Effector memory CD4-positive, alpha-beta T cell (primary cell): ENCODE measurements around the gene ZC3H4.
A peak's percentile ranks its signal among the peaks of the same experiment; 100 is the strongest.
"Not testable (repeated sequence)": the region's sequence is repeated elsewhere in the genome, so short reads cannot be mapped to it uniquely, and the experiment has no call there.

Experiments used
- DNase-seq, 3 donors: peaks; one replicate each; pipeline ENCODE4 v3.0.0-alpha.2; 2020
- H3K27ac ChIP-seq: 2 replicates; pipeline ENCODE4 v1.7.0; 2013; ENCODE audit warnings: mild to moderate bottlenecking, low read length, moderate library complexity; ENCODE audit not compliant: insufficient read depth, poor library complexity, severe bottlenecking
- H3K27me3 ChIP-seq: replicated peaks from 2 replicates; pipeline ENCODE4 v1.7.0; 2013; ENCODE audit warnings: mild to moderate bottlenecking, low read length; ENCODE audit not compliant: insufficient read depth, control insufficient read depth, poor library complexity, severe bottlenecking
- H3K36me3 ChIP-seq: 2 replicates; pipeline ENCODE4 v1.7.0; 2013; ENCODE audit warnings: mild to moderate bottlenecking, low read length, moderate library complexity; ENCODE audit not compliant: control insufficient read depth, insufficient read depth
- H3K4me1 ChIP-seq: 2 replicates; pipeline ENCODE4 v1.7.0; 2013; ENCODE audit warnings: low read length, mild to moderate bottlenecking; ENCODE audit not compliant: control insufficient read depth, insufficient read depth, poor library complexity, severe bottlenecking
- H3K4me3 ChIP-seq: 2 replicates; pipeline ENCODE4 v1.7.0; 2013; ENCODE audit warnings: low read length, low read depth, mild to moderate bottlenecking; ENCODE audit not compliant: insufficient read depth, poor library complexity, severe bottlenecking
- H3K9me3 ChIP-seq: 2 replicates; pipeline ENCODE4 v1.7.0; 2013; ENCODE audit warnings: mild to moderate bottlenecking, low read length, moderate library complexity; ENCODE audit not compliant: control insufficient read depth

Gene ZC3H4

GRCh38 chr19:47152205-47152604, 38.6 kb upstream of the ZC3H4 start:
- Histone ChIP-seq H3K36me3 (peaks cover 30% of the 10 kb centered on the region), H3K27ac (no peak overlapping the region), H3K27me3 (no peaks in the 10 kb centered on the region), H3K4me3 (no peak overlapping the region), H3K4me1 (peaks cover 24% of the 10 kb centered on the region), H3K9me3 (no peaks in the 10 kb centered on the region)
- no peak for DNase-seq

- no peak overlapping the region for H3K4me3 ChIP-seq
- no peak overlapping the region for H3K27ac ChIP-seq
- peaks cover 30% of the 10 kb centered on the region for H3K36me3 ChIP-seq
- peaks cover 24% of the 10 kb centered on the region for H3K4me1 ChIP-seq
- H3K27me3 ChIP-seq = no peaks in the 10 kb centered on the region
- no peak for DNase-seq
- no peaks in the 10 kb centered on the region for H3K9me3 ChIP-seq
Observed at GRCh38 chr19:47151627-47152026, 38.1 kb upstream of the ZC3H4 start.

GRCh38 chr19:47146920-47147319, 33.3 kb upstream of the ZC3H4 start:
- Histone ChIP-seq H3K4me1 (peaks cover 32% of the 10 kb centered on the region), H3K27ac (peak overlapping the region; percentile 24), H3K36me3 (peaks cover 32% of the 10 kb centered on the region), H3K27me3 (no peaks in the 10 kb centered on the region), H3K9me3 (no peaks in the 10 kb centered on the region), H3K4me3 (no peak overlapping the region)
- DNase-seq = no peak

- peak overlapping the region; percentile 30 for H3K4me3 ChIP-seq
- H3K27ac ChIP-seq = peak overlapping the region; percentile 24
- peaks cover 32% of the 10 kb centered on the region for H3K4me1 ChIP-seq
- H3K27me3 ChIP-seq = no peaks in the 10 kb centered on the region
- no peak for DNase-seq
- no peaks in the 10 kb centered on the region for H3K9me3 ChIP-seq
- peaks cover 24% of the 10 kb centered on the region for H3K36me3 ChIP-seq
Observed at GRCh38 chr19:47145639-47146486, 32.3 kb upstream of the ZC3H4 start.

GRCh38 chr19:47144630-47145029, 31.1 kb upstream of the ZC3H4 start:
- Histone ChIP-seq H3K4me3 (no peak overlapping the region), H3K4me1 (peaks cover 28% of the 10 kb centered on the region), H3K27ac (no peak overlapping the region), H3K9me3 (no peaks in the 10 kb centered on the region), H3K27me3 (no peaks in the 10 kb centered on the region), H3K36me3 (peaks cover 15% of the 10 kb centered on the region)
- no peak for DNase-seq

- Histone ChIP-seq H3K27me3 (no peaks in the 10 kb centered on the region), H3K4me3 (no peak overlapping the region), H3K36me3 (peaks cover 17% of the 10 kb centered on the region), H3K9me3 (no peaks in the 10 kb centered on the region), H3K27ac (no peak overlapping the region), H3K4me1 (peaks cover 24% of the 10 kb centered on the region)
- DNase-seq = no peak
Observed at GRCh38 chr19:47143322-47144073, 29.9 kb upstream of the ZC3H4 start.

GRCh38 chr19:47142779-47143178, 29.2 kb upstream of the ZC3H4 start:
- peaks cover 19% of the 10 kb centered on the region for H3K36me3 ChIP-seq
- H3K4me3 ChIP-seq = no peak overlapping the region
- no peaks in the 10 kb centered on the region for H3K27me3 ChIP-seq
- no peak for DNase-seq
- peaks cover 24% of the 10 kb centered on the region for H3K4me1 ChIP-seq
- H3K27ac ChIP-seq = no peak overlapping the region
- H3K9me3 ChIP-seq = no peaks in the 10 kb centered on the region

- H3K36me3 ChIP-seq = peaks cover 19% of the 10 kb centered on the region
- no peaks in the 10 kb centered on the region for H3K27me3 ChIP-seq
- DNase-seq = no peak
- no peak overlapping the region for H3K4me3 ChIP-seq
- peaks cover 16% of the 10 kb centered on the region for H3K4me1 ChIP-seq
- H3K27ac ChIP-seq = no peak overlapping the region
- H3K9me3 ChIP-seq = no peaks in the 10 kb centered on the region
Observed at GRCh38 chr19:47141695-47142094, 28.1 kb upstream of the ZC3H4 start.

- peaks cover 19% of the 10 kb centered on the region for H3K36me3 ChIP-seq
Observed at GRCh38 chr19:47141252-47141651, 27.7 kb upstream of the ZC3H4 start.

GRCh38 chr19:47135156-47135555, 21.6 kb upstream of the ZC3H4 start:
- H3K27me3 ChIP-seq = no peaks in the 10 kb centered on the region
- no peak overlapping the region for H3K4me3 ChIP-seq
- peaks cover 4% of the 10 kb centered on the region for H3K36me3 ChIP-seq
- no peaks in the 10 kb centered on the region for H3K9me3 ChIP-seq
- DNase-seq = no peak
- no peak overlapping the region for H3K27ac ChIP-seq
- H3K4me1 ChIP-seq = peaks cover 13% of the 10 kb centered on the region

More at GRCh38 chr19:47141252-47141651, 27.7 kb upstream of the ZC3H4 start:
- not testable (repeated sequence) for H3K9me3 ChIP-seq, H3K27me3 ChIP-seq, DNase-seq, H3K27ac ChIP-seq, H3K4me3 ChIP-seq
- peaks cover 12% of the 10 kb centered on the region for H3K4me1 ChIP-seq
